ENCODE measurements around the gene NIFK. TPM values are rescaled to one million over a fixed set of nuclear protein-coding genes. Genes with fewer than 3 reads are reported as not detected.

The NIFK gene
- total RNA-seq, result 38.5 and 43.9 TPM in 2 replicates

DNA sequence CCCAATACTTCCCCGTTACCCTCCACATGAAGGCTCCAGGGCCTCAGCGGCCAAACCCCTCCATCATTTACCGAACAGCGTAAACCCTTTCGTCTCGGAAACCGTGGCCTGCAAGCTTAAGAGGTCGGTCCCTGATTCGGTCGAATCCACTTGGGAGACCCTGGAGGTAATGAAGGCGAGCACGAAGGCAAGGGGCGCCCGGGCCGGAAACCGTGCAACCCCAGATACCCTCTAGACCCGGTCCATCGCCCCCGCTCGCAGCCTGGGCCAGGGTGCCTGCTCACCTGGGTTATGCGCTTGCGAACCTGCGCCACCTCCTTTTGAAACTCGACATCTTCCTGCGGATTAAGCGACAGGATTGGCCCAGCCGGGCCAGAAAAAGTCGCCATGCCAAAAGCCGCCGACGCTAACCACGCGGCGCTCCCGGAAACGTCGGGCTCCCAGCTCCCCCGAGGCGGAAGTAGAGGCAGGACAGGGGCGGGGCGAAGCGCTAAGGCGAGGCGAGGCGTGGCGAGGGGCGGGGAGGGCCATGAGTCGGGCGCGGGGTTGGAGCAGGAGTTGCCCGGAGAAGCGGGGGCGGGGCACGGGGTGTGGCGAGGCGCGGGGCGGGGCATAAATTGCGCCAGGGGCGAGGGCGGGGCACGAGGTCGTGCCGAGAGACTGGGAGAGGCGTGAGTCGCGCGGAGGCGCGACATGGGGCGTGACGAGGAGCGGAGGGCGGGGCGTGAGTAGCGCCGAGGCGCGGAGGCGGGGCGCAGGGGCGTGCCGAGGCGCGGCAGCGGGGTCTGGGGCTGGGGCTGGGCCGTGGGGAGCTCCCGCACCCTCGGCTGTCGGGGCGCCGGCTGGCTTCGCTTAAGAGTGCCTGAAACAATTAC is at the start of gene NIFK:
NIFK (minus strand) TSS at position 414 of the 875 bp plus-strand sequence; CDS start at position 389, 25 bp downstream.

GRCh38 chr2:121755237-121756111 is 18.8 kb upstream of the NIFK start, which contains the start of gene TSN:
TSS of gene TSN (plus strand) at chr2:121755651. CDS start at chr2:121755780, 129 bp downstream.

Other genes starting within 250 kb of the NIFK start
- gene RNU4ATAC, start 206.0 kb downstream of the NIFK start, total RNA-seq, result under 0.01 TPM in 2 replicates
- 23.0 and 30.3 TPM in 2 replicates for gene CLASP1, start 87.4 kb downstream of the NIFK start, total RNA-seq
- 30.9 and 40.5 TPM in 2 replicates for gene TSN, start 18.8 kb upstream of the NIFK start, total RNA-seq

Data from smooth muscle cell of bladder (primary cell).